Large intestine (tissue), 3 donors: ENCODE data around the gene BRD9. TPM values are rescaled to one million over a fixed set of nuclear protein-coding genes. Genes with fewer than 3 reads are reported as not detected.
"Not testable (repeated sequence)": the region's sequence is repeated elsewhere in the genome, so short reads cannot be mapped to it uniquely, and the experiment has no call there.

Source experiments
- DNase-seq, 2 donors: peaks; one replicate each; pipeline versions ENCODE4 v3.0.0 to v3.0.0-alpha.2; 2013
- H3K27ac ChIP-seq: one replicate; pipeline ENCODE4 v1.5.1; 2013; ENCODE audit warnings: low read length
- H3K27me3 ChIP-seq: 2 replicates; pipeline ENCODE4 v1.6.1; 2013; ENCODE audit warnings: low read length; ENCODE audit not compliant: control insufficient read depth, insufficient read depth
- H3K36me3 ChIP-seq: 2 replicates; pipeline ENCODE4 v1.6.1; 2013; ENCODE audit warnings: low read length; ENCODE audit not compliant: control insufficient read depth, insufficient read depth
- H3K4me1 ChIP-seq: one replicate; pipeline ENCODE4 v1.6.1; 2013; ENCODE audit warnings: low read length; ENCODE audit not compliant: control insufficient read depth, insufficient read depth
- H3K4me3 ChIP-seq: one replicate; pipeline ENCODE4 v1.5.1; 2013; ENCODE audit warnings: low read length
- H3K9me3 ChIP-seq: one replicate; pipeline ENCODE4 v1.6.1; 2013; ENCODE audit warnings: mild to moderate bottlenecking, low read depth, low read length, moderate library complexity; ENCODE audit not compliant: control insufficient read depth
- WGBS: methylation state at CpG from one replicate; pipeline ENCODE4 v1.1.5; 2013; ENCODE audit warnings: low lambda C conversion rate; ENCODE audit not compliant: insufficient coverage; 5-methylcytosine and 5-hydroxymethylcytosine counted together
- polyA plus RNA-seq: library from polyadenylated mRNA; unstranded; fragments of 120-200 nt; gene quantifications from one replicate; pipeline ENCODE4 v1.2.1, GENCODE V29; 2013

The BRD9 gene
- polyA plus RNA-seq, 1 donor, result 36.2 TPM

DNA sequence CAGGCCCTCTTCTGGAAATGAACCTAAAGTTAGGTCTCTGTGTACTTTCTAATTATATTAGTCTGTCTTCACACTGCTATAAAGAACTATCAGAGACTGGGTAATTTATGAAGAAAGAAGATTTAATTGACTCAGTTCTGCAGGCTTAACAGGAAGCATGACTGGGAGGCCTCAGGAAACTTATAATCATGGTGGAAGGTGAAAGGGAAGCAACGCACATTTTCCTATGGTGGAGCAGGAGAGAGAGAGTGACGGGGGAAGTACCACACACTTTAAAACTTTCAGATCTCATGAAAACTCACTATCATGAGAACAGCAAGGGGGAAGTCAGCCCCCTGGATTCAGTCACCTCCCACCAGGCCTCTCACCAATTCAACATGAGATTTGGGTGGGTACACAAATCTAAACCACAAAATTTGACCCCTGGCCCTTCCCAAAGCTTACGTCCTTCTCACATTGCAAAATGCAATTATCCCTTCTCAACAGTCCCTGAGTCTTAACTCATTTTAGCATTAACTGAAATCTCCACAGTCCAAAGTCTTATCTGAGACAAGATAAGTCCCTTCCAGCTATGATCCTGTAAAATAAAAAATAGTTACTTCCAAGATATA, 40.8 kb upstream of the BRD9 start:
- Histone ChIP-seq H3K4me1 (no peaks in the 10 kb centered on the region), H3K27ac (no peak overlapping the region)

DNA sequence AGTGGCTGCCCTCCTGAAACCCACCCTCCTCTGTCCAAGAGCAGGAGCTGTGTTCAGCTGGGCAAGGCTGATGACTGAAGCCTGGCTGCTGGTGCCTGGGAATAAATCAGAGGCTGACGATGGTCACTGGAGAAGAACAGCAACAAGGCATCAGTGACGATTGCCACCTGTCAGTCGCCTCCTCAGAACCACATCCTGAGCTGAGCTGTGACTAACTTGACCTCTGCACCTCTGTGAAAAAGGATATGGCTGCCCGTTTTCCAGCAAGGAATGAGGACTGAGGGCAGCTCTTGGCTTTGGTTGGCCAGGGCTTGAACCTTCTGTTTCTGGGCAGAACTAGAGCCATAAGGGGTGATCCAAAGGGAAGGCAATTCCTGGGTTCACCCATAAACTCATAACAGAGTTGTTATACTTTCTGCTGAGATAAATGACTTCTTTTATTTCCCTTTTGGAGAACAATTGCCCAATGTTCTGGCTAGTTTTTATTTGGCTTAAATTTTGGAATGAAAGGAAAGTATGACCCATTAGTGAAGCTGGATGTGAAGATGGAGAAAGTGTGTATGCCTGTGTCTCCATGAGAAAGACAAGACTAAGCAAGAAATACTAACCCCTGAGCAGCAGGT, 40.1 kb upstream of the BRD9 start:
- no peak for DNase-seq
- H3K27me3 ChIP-seq, result no peaks in the 10 kb centered on the region
- H3K9me3 ChIP-seq, result no peaks in the 10 kb centered on the region
- H3K36me3 ChIP-seq, result no peaks in the 10 kb centered on the region
- no peak overlapping the region for H3K27ac ChIP-seq
- no CpG with 5 or more reads among the region's 4 CpGs for WGBS
- no peak overlapping the region for H3K4me3 ChIP-seq
- H3K4me1 ChIP-seq, result no peaks in the 10 kb centered on the region

More for the DNA sequence above, 40.8 kb upstream of the BRD9 start:
- Histone ChIP-seq H3K9me3 (no peaks in the 10 kb centered on the region), H3K27me3 (no peaks in the 10 kb centered on the region), H3K4me3 (no peak overlapping the region), H3K36me3 (no peaks in the 10 kb centered on the region)
- no peak for DNase-seq
- WGBS, result no CpG with 5 or more reads among the region's 3 CpGs

DNA sequence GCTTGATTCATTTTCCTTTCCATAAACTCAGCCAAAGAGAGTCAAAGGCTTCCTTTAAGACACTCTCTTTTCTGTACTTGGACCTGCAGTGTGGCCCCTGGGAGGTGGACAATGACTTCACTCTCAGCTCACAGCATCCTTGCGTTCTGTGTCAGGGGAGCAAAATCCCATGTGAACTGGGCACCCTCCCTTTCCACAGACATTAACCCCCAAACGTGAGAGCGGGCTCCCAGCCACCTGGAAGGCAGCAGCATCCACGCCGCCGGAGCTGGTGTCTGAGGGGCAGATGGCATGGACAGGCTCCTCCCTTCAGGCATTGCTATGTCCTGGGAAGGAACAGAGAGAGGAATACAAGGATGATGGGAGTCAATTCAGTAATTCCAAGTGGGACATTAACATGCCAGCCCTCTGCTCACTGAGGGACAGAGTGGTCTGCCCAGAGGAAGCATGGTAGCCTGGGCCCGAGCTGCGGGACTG, 39.6 kb upstream of the BRD9 start:
- Histone ChIP-seq H3K27ac (no peak overlapping the region), H3K4me3 (no peak overlapping the region), H3K9me3 (no peaks in the 10 kb centered on the region), H3K27me3 (no peaks in the 10 kb centered on the region), H3K4me1 (no peaks in the 10 kb centered on the region), H3K36me3 (no peaks in the 10 kb centered on the region)
- DNase-seq, result no peak
- WGBS, result no CpG with 5 or more reads among the region's 8 CpGs

DNA sequence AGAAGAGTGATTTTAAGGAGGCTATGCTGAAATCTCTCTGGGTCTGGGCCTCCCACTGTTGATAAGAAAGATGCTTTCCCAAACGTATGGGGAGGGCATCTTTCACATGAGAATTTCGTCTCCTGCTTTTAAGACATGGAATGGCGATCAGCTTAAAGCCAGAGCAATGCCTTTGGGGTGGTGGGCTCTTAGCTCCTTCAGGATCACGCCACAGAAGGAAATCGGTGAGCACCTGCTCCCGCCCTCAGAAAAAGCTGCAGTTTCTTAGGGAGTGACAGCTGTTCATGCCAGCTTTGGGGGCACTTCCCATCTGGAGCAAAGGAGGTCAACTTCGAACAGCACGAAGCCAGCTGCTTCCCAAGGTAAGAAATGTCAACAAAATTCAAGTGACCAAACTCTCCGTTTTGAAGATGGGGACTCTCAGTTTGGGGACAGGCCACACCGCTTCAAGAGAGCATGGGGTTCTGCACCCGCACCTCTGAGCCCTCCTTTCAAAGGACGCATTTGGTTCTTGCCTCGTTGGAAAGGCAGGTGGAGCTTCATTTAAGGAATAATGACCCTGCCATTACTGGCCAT, 39.1 kb upstream of the BRD9 start:
- Histone ChIP-seq H3K4me3 (no peak overlapping the region), H3K9me3 (no peaks in the 10 kb centered on the region), H3K27me3 (peaks cover under 1% of the 10 kb centered on the region), H3K27ac (no peak overlapping the region), H3K36me3 (no peaks in the 10 kb centered on the region), H3K4me1 (no peaks in the 10 kb centered on the region)
- no CpG with 5 or more reads among the region's 13 CpGs for WGBS
- DNase-seq, result no peak

- Histone ChIP-seq H3K27ac (no peak overlapping the region), H3K4me1 (peaks cover 6% of the 10 kb centered on the region), H3K4me3 (no peak overlapping the region), H3K36me3 (no peaks in the 10 kb centered on the region), H3K9me3 (no peaks in the 10 kb centered on the region), H3K27me3 (peaks cover 5% of the 10 kb centered on the region)
- no peak for DNase-seq
- WGBS, result no CpG with 5 or more reads among the region's 8 CpGs
These were observed 38.3 kb upstream of the BRD9 start for GRCh38 chr5:930866-931265.

DNA sequence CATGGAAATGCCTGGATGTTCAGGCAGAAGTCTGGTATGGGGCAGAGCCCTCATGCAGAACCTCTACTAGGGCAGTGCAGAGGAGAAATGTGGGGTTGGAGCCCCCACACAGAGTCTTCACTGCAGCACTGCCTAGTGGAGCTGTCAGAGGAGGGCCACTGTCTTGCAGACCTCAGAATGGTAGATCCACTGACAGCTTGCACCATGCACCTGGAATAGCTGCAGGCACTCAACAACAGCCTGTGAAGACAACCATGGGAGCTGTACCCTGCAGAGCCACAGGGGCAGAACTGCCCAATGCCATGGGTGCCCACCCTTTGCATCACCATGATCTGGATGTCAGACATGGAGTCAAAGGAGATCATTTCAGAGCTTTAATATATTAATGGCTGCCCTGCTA, 37.0 kb upstream of the BRD9 start:
- Histone ChIP-seq H3K36me3 (no peaks in the 10 kb centered on the region), H3K27ac (no peak overlapping the region), H3K4me1 (peaks cover 6% of the 10 kb centered on the region), H3K27me3 (peaks cover 5% of the 10 kb centered on the region), H3K9me3 (no peaks in the 10 kb centered on the region), H3K4me3 (no peak overlapping the region)
- no peak for DNase-seq

DNA sequence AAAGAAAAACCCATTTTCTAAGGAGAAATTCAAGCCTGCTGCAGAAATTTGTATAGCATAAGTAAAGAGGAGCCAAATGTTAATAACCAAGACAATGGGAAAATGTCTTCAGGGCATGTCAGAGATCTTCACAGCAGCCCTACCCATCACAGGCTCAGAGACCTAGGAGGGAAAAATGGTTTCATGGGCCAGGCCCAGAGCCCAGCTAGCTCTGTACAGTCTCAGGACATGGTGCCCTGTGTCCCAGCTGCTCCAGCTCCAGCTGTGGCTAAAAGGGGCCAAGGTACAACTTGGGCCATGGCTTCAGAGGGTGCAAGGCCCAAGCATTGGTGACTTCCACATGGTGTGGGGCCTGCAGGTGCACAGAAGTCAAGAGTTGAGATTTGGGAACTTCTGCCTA, 36.6 kb upstream of the BRD9 start:
- H3K9me3 ChIP-seq, H3K36me3 ChIP-seq, DNase-seq, H3K4me3 ChIP-seq, H3K4me1 ChIP-seq, H3K27me3 ChIP-seq, H3K27ac ChIP-seq: not testable (repeated sequence)

- no peak overlapping the region for H3K27ac ChIP-seq
These were observed 34.8 kb upstream of the BRD9 start for GRCh38 chr5:927172-928015.

DNA sequence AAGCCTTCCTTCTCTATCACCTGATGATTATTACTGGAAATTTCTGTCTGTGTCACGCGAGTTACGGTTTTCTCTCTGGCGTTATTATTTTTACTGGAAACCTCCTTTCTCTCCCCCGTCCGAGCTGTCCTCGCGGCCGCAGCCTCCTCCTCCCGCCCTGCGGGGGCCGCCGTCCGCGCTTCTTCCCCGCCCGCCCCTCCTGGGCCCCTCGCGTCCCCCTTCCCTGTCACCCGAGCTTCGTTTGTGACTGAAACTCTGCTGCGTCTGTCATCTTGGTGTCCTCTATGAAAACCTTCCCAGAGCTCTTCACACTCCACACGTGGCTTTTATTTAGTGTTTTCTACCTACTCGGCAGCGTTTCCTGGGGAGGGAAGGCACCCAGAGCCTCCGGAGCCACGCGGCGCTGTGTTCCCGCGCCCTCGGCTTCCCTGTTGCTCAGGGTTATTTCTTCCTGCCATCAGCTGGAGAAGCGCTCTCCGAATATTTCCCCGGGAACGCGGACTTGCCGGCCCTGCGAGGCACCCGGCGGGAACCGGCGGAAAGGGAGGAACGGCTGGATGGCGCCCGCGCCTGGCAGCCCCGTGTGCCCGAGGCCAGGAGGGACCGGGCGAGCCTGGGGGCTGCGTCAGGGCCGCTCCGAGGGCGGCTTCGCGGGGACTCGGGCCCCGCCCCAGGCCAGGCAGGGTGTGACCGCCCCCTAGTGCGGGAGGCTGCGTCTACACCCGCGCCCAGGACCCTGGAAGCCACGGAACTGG, 34.0 kb upstream of the BRD9 start:
- no peaks in the 10 kb centered on the region for H3K9me3 ChIP-seq
- no peaks in the 10 kb centered on the region for H3K36me3 ChIP-seq
- H3K4me3 ChIP-seq, result peak overlapping the region; percentile 38
- peaks cover 5% of the 10 kb centered on the region for H3K27me3 ChIP-seq
- peaks cover 6% of the 10 kb centered on the region for H3K4me1 ChIP-seq
- no CpG with 5 or more reads among the region's 65 CpGs for WGBS
- DNase-seq, result peak; percentile 35 to 61
- H3K27ac ChIP-seq, result no peak overlapping the region

More at GRCh38 chr5:927172-928015, 34.8 kb upstream of the BRD9 start:
- Histone ChIP-seq H3K27me3 (peaks cover 5% of the 10 kb centered on the region), H3K4me3 (no peak overlapping the region), H3K36me3 (no peaks in the 10 kb centered on the region), H3K9me3 (no peaks in the 10 kb centered on the region), H3K4me1 (peaks cover 6% of the 10 kb centered on the region)
- WGBS, result 89% methylated on average over 5 of the region's 30 CpGs
- no peak for DNase-seq

- Histone ChIP-seq H3K27ac (no peak overlapping the region), H3K27me3 (peaks cover 5% of the 10 kb centered on the region), H3K4me1 (peaks cover 6% of the 10 kb centered on the region), H3K36me3 (no peaks in the 10 kb centered on the region), H3K4me3 (no peak overlapping the region), H3K9me3 (no peaks in the 10 kb centered on the region)
- WGBS, result no CpG with 5 or more reads among the region's 17 CpGs
- DNase-seq, result peak; percentile 72 to 79
These were observed 30.8 kb upstream of the BRD9 start for GRCh38 chr5:923281-923873.
